RKO (cell line): ENCODE results near the gene TRIM65.
"Not testable (repeated sequence)": the region's sequence is repeated elsewhere in the genome, so short reads cannot be mapped to it uniquely, and the experiment has no call there.

Experiments
- DNase-seq: peaks from one replicate; pipeline ENCODE4 v3.0.0-alpha.2; 2016; ENCODE audit warnings: low spot score

Gene TRIM65

DNA sequence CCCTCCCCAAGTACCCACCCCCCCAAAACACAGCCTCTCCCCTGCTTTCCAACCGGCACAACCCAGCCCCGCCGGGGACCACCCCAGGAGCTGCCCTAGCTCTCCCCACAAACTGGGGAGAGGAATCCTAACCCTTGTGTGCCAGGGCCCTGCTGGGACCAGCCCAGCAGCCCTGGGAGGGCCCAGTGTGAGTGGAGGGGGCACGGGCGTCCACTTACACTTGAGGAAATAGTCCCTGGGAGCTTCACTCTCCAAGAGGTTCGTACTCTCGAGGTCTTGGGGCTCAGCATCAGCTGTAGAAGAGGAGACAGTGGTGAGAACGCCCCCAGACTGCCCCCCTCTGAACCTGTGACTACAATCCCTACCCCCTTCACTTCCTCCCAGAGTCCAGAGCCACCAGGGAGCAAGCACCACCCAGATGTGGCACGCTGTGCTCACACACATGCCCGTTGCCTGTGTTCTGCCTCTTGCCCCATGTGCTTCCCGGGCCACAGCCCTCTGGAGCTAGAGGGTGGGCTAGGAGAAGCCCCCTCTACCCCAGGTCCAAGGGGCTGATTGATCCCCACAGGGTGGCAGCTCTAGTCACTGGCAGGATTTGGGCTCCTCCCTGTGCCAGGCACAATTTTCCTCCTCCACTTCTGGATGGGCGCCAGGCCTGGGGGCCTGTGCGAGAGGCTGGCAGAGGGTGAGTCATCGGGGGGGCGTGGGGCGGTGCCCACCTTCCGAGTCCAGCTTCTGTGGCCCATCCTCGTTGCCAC lies 21.4 kb downstream of the TRIM65 start:
- no peak for DNase-seq

GRCh38 chr17:75874323-75875181 lies 22.2 kb downstream of the TRIM65 start:
- no peak for DNase-seq

- DNase-seq, result no peak
Observed at GRCh38 chr17:75873587-75874322, 23.0 kb downstream of the TRIM65 start.

DNA sequence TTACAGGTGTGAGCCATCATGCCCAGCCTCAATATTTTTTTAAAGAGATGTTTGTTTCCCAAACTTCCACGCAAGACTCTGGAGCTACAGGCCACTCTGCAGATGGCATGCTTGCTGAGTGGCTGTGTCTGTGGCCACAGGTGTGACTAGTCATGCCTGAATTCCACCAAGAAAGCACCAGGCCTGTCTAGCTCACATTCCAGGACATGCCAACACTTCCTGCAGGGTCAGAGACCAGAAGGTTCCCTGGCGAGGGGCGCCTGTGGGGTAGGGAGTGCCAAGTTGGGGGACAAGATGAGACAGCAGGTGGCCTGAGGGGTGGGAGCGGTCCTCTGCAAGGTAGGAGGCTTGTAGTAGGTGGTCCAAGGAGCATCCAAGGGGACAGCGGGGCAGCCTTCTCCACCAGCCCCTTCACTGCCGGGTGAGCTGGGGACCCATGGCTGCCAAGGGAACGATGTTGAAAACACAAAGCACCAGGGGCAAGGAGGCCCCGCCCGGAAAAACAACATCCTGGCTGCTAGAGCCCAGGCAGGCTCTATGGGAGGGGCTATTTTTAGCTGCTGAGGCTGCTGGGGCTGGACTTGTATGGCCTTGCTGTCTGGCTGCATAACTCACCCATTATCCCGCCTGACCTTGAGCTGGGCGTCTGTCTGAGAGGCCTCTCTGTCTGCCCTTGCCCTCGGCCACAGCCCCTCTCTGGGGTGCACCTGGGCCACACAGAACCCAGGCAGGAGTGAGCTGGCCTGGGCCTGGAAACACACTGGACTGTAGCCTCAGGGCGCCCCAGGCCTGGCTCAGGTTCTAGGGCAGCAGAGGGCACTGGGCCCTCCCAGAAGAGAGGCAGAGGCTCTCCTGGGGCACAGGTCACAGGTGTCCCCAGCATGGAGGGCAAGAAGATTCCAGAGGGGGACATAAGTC lies 24.1 kb downstream of the TRIM65 start:
- peak; percentile 26 for DNase-seq

GRCh38 chr17:75870228-75870627 lies 26.5 kb downstream of the TRIM65 start:
- not testable (repeated sequence) for DNase-seq

DNA sequence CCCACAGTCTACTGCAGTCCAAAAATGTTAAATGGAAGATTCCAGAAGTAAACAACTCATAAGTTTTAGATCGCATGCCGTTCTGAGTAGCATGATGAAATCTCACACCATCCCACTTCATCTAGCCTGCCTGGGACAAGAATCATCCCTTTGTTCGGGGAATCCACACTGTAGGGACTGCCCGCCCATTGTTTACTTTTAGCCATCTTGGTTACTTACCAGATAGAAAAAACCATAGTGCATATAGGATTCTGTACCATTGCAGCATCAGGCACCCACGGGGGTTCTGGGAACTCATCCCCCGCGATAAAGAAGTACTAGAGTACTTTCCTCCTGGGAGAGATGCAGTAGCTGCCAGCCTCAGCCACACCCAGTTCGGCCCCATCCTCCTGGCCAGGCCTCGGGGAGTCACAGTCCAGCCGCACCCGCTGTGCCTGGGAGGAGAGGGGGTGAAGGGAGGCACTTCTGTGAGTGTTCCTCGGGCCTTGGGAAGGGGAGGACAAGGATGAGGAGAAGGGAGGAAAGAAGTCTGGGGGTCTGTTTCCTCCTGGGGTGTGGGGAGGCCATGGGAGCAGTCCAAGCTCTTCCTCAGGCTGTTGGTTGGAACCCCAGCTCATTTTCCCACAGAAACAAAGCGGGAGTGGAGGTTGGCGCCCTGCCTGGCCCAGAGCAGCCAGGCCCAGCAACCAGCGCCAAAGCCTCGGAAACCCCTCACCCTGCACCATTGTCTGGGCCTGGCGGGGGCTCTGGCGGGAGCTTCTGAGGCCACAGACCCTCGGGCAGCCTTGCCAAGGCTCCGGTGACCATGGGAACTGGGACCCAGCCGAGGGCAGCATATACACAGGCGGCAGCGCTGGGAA lies 27.2 kb downstream of the TRIM65 start:
- no peak for DNase-seq

DNA sequence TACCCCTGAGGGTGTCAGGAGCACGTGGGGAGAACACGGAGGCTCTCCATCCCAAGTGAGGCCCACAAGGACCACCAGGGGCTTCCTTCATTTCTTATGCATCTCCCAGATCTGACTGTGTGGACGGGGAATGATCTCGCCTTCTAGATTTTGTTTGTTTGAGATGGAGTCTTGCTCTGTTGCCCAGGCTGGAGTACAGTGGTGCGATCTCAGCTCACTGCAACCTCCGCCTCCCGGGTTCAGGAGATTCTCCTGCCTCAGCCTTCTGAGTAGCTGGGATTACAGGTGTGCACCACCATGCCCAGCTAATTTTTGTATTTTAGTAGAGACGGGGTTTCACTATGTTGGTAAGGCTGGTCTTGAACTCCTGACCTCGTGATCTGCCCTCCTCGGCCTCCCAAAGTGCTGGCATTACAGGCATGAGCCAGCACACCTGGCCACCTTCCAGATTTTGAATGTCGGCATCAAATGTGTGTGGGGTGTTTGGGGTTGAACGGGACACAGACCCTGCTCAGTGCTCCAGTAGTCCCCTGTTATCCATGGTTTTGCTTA lies 27.9 kb downstream of the TRIM65 start:
- DNase-seq, result not testable (repeated sequence)

DNA sequence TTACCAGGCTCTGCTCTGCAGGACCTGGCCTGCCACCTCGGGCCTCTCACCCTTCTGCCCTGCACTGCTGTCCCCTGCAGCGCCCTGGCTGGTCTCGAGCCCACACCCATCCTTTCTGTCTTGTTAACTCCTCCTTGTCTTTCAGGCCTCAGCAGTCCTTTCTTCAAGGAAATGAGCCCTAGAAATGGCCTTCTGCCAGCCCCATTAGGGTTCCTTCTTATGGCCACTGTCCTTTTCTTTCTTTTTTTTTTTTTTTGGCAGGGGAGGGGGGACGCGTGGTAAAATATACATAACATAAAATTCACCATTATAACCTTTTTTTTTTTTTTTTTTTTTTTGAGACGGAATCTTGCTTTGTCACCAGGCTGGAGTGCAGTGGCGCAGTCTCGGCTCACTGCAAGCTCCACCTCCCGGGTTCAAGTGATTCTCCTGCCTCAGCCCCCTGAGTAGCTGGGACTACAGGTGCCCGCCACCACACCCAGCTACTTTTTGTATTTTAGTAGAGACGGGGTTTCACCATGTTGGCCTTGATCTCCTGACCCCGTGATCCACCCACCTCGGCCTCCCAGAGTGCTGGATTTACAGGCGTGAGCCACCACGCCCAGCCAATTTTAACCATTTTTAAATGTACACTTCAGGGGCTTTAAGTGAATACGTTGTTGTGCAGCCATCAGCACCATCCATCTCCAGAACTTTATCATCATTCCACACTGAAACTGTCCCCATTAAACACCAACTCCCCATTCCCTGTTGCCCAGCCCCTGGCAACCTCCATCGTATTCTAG lies 31.2 kb downstream of the TRIM65 start:
- DNase-seq, result not testable (repeated sequence)

DNA sequence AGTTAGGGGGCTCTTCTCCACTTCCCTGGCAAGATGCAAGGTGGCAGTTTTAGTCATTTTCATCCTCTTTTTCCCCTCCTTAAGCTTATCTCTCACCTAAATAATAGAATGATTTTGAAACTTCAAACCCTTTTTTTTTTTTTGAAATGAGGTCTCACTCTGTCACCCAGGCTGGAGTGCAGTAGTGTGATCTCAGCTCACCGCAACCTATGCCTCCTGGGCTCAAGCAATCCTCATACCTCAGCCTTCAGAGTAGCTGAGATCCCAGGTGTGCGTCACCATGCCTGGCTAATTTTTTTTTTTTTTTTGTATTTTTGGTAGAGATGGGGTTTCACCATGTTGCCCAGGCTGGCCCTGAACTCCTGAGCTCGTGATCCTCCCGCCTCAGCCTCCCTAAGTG lies 31.9 kb downstream of the TRIM65 start:
- not testable (repeated sequence) for DNase-seq

GRCh38 chr17:75864448-75864871 lies 32.3 kb downstream of the TRIM65 start:
- no peak for DNase-seq

- DNase-seq, result peak; percentile 26
Observed at GRCh38 chr17:75861927-75862317, 34.8 kb downstream of the TRIM65 start.

DNA sequence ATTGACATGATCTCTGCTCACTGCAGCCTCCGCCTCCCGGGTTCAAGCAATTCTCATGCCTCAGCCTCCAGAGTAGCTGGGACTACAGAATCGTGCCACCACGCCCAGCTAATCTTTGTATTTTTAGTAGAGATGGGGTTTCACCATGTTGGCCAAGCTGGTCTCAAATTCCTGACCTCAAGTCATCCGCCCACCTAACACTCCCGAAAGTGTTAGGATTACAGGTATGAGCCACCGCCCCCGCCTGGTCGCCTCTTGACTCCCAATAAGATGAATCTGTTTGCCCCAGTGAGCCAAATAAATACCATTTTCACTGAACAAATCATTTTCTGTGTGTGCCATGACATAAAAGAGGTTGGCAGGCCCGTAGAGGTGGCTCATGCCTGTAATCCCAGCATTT lies 37.4 kb downstream of the TRIM65 start:
- not testable (repeated sequence) for DNase-seq

DNA sequence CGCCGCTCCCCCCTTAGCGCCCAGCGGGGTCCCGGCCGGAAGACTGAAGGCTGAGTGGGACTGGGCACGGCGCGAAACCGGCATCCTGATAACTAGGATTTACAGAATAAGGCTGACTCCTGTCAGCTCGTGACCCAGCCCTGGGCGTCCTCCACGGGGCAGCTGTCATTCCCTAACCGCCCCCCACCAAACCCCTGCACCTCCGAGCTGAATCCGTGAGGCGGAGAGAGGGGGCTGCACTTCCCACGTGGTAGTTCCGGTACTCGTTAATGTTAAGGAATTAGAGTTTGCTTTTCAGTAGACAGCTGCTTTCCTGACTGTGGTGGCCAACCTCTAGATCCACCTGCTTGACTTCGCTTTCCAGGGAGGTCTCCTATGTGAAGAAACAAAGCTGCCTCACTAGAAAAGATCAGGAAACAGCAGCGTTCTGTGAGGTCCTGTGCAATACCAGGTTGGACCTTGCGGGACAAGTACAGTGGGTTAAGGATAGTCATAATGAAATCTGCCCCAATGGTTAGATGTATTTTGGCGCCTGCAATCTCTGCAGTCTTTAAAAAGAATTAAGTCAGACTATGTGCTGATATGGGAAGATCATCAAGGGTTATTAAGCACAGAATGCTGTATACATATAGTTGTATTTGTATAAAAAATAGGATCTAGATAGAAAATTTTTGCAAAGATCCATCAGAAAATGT lies 40.5 kb downstream of the TRIM65 start:
- DNase-seq, result peak; percentile 61

- peak; percentile 100 for DNase-seq
Observed at GRCh38 chr17:75855310-75856061, 41.3 kb downstream of the TRIM65 start, which contains the start of gene WBP2. TSS of gene WBP2 (minus strand) at chr17:75855335. CDS start at chr17:75855297, 38 bp downstream.

DNA sequence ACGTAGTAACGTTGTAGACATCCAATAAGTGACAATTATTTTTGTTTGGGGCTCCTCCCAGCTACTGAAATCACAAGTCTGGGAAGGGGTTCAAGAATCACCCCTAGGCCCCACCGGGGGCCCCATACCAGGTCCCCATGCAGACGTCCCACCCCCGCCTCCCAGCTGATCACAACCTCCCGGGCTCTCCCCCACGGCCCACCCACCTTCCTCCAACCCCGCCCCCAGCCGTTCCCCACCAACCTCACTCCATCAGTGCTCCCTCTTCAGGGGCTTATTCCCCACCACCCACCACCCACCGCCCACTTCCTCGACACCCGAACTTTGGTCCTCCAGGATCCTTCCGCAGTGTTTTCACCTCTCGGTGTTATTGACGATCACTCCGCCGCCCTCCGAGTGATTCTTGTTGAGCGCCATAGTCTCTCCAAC lies 41.9 kb downstream of the TRIM65 start:
- peak; percentile 27 for DNase-seq

DNA sequence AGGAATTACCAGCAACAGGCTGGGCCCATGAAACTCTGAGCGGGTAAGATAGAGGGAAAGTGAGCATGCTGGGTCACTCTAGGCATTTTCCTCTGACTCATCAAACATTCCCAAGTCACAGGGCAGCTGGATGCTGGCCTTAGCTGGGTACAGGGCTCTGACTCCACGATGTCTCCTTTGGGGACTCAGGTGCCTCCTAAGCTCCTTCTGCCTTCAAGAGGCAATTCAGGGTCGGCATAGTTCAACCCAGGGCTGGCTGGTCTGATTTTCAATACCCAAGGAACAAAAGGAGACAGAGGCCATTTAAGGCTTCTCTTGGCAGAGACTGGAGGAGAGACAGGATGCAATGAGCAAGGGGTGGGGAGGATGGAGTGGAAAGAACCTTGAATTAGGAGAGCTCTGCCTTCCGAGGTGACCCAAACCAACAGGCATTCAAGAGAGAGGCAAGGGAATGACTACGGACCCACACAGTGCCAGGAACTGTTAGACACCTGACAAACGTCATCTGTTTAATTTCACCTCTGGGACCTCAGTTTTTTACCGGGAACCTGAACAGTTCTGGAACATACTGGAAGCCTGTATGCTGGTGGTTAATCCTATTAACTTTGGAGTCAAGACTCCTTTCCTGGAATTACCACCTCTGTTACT lies 42.5 kb downstream of the TRIM65 start:
- peak; percentile 91 for DNase-seq

DNA sequence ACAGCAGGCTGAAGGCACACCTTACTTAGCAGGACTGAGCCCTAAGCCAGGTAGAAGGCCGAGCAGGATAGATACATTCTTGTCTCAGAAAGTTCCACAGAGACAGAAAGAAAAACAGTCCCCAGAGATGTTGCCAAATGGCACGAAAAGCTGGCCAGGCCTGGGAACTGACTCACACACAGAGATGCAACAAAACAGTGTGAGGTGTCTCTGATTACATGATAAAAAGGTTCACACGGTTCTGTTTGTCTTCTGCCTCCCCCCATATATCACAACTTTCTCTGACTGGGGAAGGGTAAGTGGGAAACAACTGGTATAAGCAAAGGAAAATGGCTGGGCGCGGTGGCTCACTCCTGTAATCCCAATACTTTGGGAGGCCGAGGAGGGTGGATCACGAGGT lies 43.3 kb downstream of the TRIM65 start:
- DNase-seq, result peak; percentile 53
